Stomach (tissue), 9 donors: ENCODE measurements around the gene FBXO48. TPM values are rescaled to one million over a fixed set of nuclear protein-coding genes. Genes with fewer than 3 reads are reported as not detected.

Experiments used
- DNase-seq, 2 donors: peaks; one replicate each; pipeline versions ENCODE4 v3.0.0 to v3.0.0-alpha.2; 2013 to 2019
- H3K27ac ChIP-seq, 5 donors: fragments of 200-600 bp in 4 of 5; sonication (generic) in 4 of 5; one replicate each; pipeline ENCODE4 v1.5.1; 2013 to 2019; ENCODE audit warnings: mild to moderate bottlenecking in 1 of 5, moderate library complexity in 1 of 5
- H3K27me3 ChIP-seq, 3 donors: fragments of 200-600 bp; sonication (generic); one replicate each; pipeline ENCODE4 v1.5.1; 2017 to 2019; ENCODE audit warnings: mixed run types in 1 of 3
- H3K36me3 ChIP-seq, 4 donors: fragments of 200-600 bp; sonication (generic); 1 replicate in 3 of 4; 2 replicates in 1 of 4; pipeline ENCODE4 v1.5.1; 2016 to 2019
- H3K4me1 ChIP-seq, 4 donors: fragments of 200-600 bp; sonication (generic); one replicate each; pipeline ENCODE4 v1.5.1; 2016 to 2019
- H3K4me3 ChIP-seq, 4 donors: fragments of 200-600 bp; sonication (generic) in 3 of 4; one replicate each; pipeline ENCODE4 v1.5.1; 2016 to 2019; ENCODE audit warnings: mild to moderate bottlenecking in 1 of 4
- H3K9me3 ChIP-seq, 4 donors: fragments of 200-600 bp; sonication (generic); one replicate each; pipeline ENCODE4 v1.5.1; 2016 to 2019
- CTCF ChIP-seq, 7 experiments: fragments of 450-650 bp in 4 of 7; fragments of 200-600 bp in 3 of 7; sonication (generic) in 3 of 7; IDR thresholded peaks; one replicate each; pipeline ENCODE4 v1.5.1; 2016 to 2019; ENCODE audit warnings: antibody characterized with exemption in 7 of 7, control low read depth in 2 of 7, mild to moderate bottlenecking in 1 of 7
- EP300 ChIP-seq: sonication (generic); formaldehyde crosslinking; IDR thresholded peaks from one replicate; pipeline ENCODE4 v1.6.1; 2017; ENCODE audit warnings: antibody characterized with exemption
- POLR2A ChIP-seq, 4 donors: fragments of 450-650 bp; IDR thresholded peaks; one replicate each; pipeline ENCODE4 v1.6.1; 2016; ENCODE audit warnings: antibody characterized with exemption in 4 of 4, control low read depth in 2 of 4, mild to moderate bottlenecking in 1 of 4, moderate library complexity in 1 of 4
- POLR2AphosphoS5 ChIP-seq, 3 donors: sonication (generic); formaldehyde crosslinking; IDR thresholded peaks; one replicate each; pipeline ENCODE4 v1.6.1; 2016; ENCODE audit warnings: antibody characterized with exemption in 3 of 3
- WGBS, 5 donors: extraction: QIAGEN DNeasy Blood & Tissue Kit in 3 of 5; methylation state at CpG; one replicate each; pipeline versions ENCODE4 v1.1.5 to v1.1.7; 2013 to 2018; 5-methylcytosine and 5-hydroxymethylcytosine counted together
- intact Hi-C: fragments of 100-400 bp; cut with DNase I; formaldehyde crosslinking; loops from one replicate; pipeline ENCODE4 v1.15.1; 2023; ENCODE audit warnings: low total_unique reads
- polyA plus RNA-seq, 3 donors: library from polyadenylated mRNA; stranded (reverse); fragments of 200-250 nt; gene quantifications; one replicate each; pipeline ENCODE4 v1.2.3, GENCODE V29; 2013
- total RNA-seq, 5 donors: library from RNA; depleted of rRNA; stranded (reverse); fragments of >200 nt; gene quantifications; one replicate each; pipeline versions ENCODE4 v1.1.0 to v1.2.3, GENCODE V29; 2014 to 2016
- donor health status: healthy with polysubstance abuse.
- donor health status: Bipolar disorder and iron deficiency.
- donor health status: healthy.

The FBXO48 gene
- total and polyA plus RNA-seq, 8 donors: 0.43 to 1.2 (median 0.58) TPM; not detected in 1

GRCh38 chr2:68425503-68425902 lies 41.6 kb downstream of the FBXO48 start:
- no peak overlapping the region for H3K27ac ChIP-seq
- 70 to 75% (median 72%) methylated on average over 3 of the region's 3 CpGs for WGBS, 5 donors
- TF ChIP-seq CTCF (IDR thresholded peaks at IDR 0.05): no peak
- TF ChIP-seq POLR2AphosphoS5 (IDR thresholded peaks at IDR 0.05): no peak
- no peak for TF ChIP-seq POLR2A (IDR thresholded peaks at IDR 0.05)
- TF ChIP-seq EP300: no peak
- H3K27me3 ChIP-seq: no peaks in the 10 kb centered on the region
- intact Hi-C loops: no loop called here
- no peaks in the 10 kb centered on the region for H3K9me3 ChIP-seq
- H3K4me1 ChIP-seq: peaks cover 0 to 37% (median 6%) of the 10 kb centered on the region in 4 donors
- no peak overlapping the region for H3K4me3 ChIP-seq
- no peaks in the 10 kb centered on the region for H3K36me3 ChIP-seq
- no peak for DNase-seq

DNA sequence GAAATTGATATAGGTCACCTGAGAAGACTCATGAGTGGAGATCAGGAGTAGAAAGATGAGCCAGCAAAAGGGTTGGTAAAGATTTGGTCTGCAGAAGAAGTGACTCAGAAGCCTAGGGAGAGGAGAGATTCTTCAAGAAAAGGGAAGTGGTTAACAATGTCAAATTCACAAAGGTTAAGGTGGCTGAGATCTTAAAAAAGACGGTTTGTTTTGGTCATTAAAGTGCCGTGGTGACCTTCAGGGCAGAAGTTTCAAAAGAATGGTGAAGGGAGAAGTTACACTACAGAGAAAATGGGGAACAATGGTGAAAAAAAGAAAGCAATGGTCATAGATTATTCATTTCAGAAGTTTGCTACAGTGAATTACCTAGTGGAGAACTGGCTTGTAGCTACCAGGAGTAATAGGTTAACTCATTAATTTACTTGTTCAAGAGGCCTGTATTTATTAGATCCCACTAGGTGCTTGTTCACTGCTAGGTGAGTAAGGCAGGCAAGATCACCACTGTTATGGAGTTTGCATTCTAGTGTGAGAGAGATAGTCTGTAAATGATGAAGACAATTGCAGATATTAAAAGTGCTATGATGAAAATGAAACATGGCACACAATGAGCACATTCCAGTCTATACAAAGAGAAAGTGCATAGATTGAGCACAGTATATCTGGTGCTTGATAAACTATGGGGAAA lies 43.0 kb downstream of the FBXO48 start:
- TF ChIP-seq POLR2A (IDR thresholded peaks at IDR 0.05): no peak
- TF ChIP-seq CTCF (IDR thresholded peaks at IDR 0.05): no peak
- TF ChIP-seq POLR2AphosphoS5 (IDR thresholded peaks at IDR 0.05): no peak
- no peak for TF ChIP-seq EP300
- no peaks in the 10 kb centered on the region for H3K9me3 ChIP-seq
- DNase-seq: no peak
- intact Hi-C loops: no loop called here
- peaks cover 0 to 37% (median 6%) of the 10 kb centered on the region in 4 donors for H3K4me1 ChIP-seq
- H3K36me3 ChIP-seq: no peaks in the 10 kb centered on the region
- WGBS, 5 donors: 44 to 57% (median 51%) methylated on average over 2 of the region's 2 CpGs
- H3K4me3 ChIP-seq: no peak overlapping the region
- H3K27ac ChIP-seq: no peak overlapping the region
- H3K27me3 ChIP-seq: no peaks in the 10 kb centered on the region

- peaks cover 0 to 7% (median 0%) of the 10 kb centered on the region in 4 donors for H3K4me1 ChIP-seq
Observed at GRCh38 chr2:68420254-68420910, 46.7 kb downstream of the FBXO48 start.

DNA sequence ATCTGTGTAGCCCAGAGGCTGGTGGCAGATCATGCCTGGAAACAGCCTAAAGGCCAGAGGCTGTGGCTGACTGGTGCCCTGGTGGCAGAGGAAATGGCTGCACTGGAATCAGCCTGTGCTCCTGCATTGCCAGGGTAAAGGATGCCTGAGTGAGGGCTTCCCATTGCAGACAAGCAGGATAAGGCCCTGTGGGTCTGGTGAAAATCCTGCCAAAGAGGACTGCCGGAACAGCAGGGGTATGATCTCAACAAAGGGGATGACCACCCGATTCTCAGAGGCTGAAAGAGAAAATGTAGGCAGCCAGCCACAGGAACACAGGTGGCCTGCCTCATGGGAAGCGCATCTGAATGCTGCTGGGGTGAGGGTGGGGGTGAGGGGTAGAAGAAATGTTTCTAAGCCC lies 48.2 kb downstream of the FBXO48 start:
- Histone ChIP-seq H3K27ac (no peak overlapping the region), H3K9me3 (no peaks in the 10 kb centered on the region), H3K4me3 (no peak overlapping the region), H3K27me3 (no peaks in the 10 kb centered on the region), H3K36me3 (no peaks in the 10 kb centered on the region), H3K4me1 (no peaks in the 10 kb centered on the region)
- WGBS, 5 donors: 78 to 90% (median 88%) methylated on average over 3 of the region's 3 CpGs
- TF ChIP-seq EP300: no peak
- TF ChIP-seq CTCF (IDR thresholded peaks at IDR 0.05): no peak
- no peak for DNase-seq
- intact Hi-C loops: no loop called here

More at GRCh38 chr2:68420254-68420910, 46.7 kb downstream of the FBXO48 start:
- Histone ChIP-seq H3K9me3 (no peaks in the 10 kb centered on the region), H3K27me3 (no peaks in the 10 kb centered on the region), H3K27ac (no peak overlapping the region), H3K4me3 (no peak overlapping the region), H3K36me3 (no peaks in the 10 kb centered on the region)
- DNase-seq: no peak
- 77 to 79% (median 79%) methylated on average over 3 of the region's 3 CpGs for WGBS, 5 donors
- TF ChIP-seq CTCF (IDR thresholded peaks at IDR 0.05) (no peak), POLR2A (IDR thresholded peaks at IDR 0.05) (no peak), EP300 (no peak), POLR2AphosphoS5 (IDR thresholded peaks at IDR 0.05) (no peak)
- intact Hi-C loops: no loop called here
